Right lobe of liver (tissue), 6 donors: Measurements from ENCODE around the gene TMEFF2. TPM values are rescaled to one million over a fixed set of nuclear protein-coding genes. Genes with fewer than 3 reads are reported as not detected.

Experiments
- ATAC-seq, 4 donors: fragments of 200-7000 bp; cut with Tn5 transposase; one replicate each; pipeline ENCODE4 v1.9.1; 2020; ENCODE audit warnings: mild to moderate bottlenecking in 4 of 4, moderate library complexity in 4 of 4
- DNase-seq, 3 donors: peaks; one replicate each; pipeline ENCODE4 v3.0.0-alpha.2; 2020
- H3K27ac ChIP-seq, 3 donors: fragments of 200-600 bp; one replicate each; pipeline ENCODE4 v1.8.0; 2022
- H3K27me3 ChIP-seq, 2 donors: fragments of 200-600 bp; one replicate each; pipeline ENCODE4 v1.8.0; 2022
- H3K36me3 ChIP-seq, 4 donors: fragments of 200-600 bp; sonication (generic) in 1 of 4; one replicate each; pipeline versions ENCODE4 v1.5.1 to v1.8.0; 2017 to 2022; ENCODE audit warnings: control low read depth in 1 of 4
- H3K4me1 ChIP-seq, 4 donors: fragments of 200-600 bp; sonication (generic) in 1 of 4; one replicate each; pipeline versions ENCODE4 v1.5.1 to v1.8.0; 2017 to 2022; ENCODE audit warnings: control low read depth in 1 of 4
- H3K4me3 ChIP-seq, 3 donors: fragments of 200-600 bp; one replicate each; pipeline ENCODE4 v1.8.0; 2022
- H3K9me3 ChIP-seq, 4 donors: fragments of 200-600 bp; sonication (generic) in 1 of 4; one replicate each; pipeline versions ENCODE4 v1.5.1 to v1.8.0; 2017 to 2022; ENCODE audit warnings: control low read depth in 1 of 4
- CTCF ChIP-seq, 4 donors: fragments of 200-600 bp in 3 of 4; fragments of 450-650 bp in 1 of 4; IDR thresholded peaks; one replicate each; pipeline versions ENCODE4 v1.5.1 to v1.8.0; 2016 to 2022; ENCODE audit warnings: antibody characterized with exemption in 4 of 4, mild to moderate bottlenecking in 2 of 4
- POLR2A ChIP-seq: fragments of 450-650 bp; IDR thresholded peaks from one replicate; pipeline ENCODE4 v1.6.1; 2017; ENCODE audit warnings: antibody characterized with exemption, mild to moderate bottlenecking
- WGBS: methylation state at CpG from one replicate; pipeline ENCODE4 v1.1.6; 2018; ENCODE audit warnings: low coverage, low lambda C conversion rate; ENCODE audit not compliant: insufficient coverage; ENCODE audit errors: missing lambda C conversion rate; 5-methylcytosine and 5-hydroxymethylcytosine counted together
- intact Hi-C, 2 donors: fragments of 100-400 bp; cut with DNase I; formaldehyde crosslinking; loops; one replicate each; pipeline versions ENCODE4 v1.11.2 to v1.14.1; 2022
- total RNA-seq, 6 experiments: library from RNA; depleted of rRNA in 2 of 6; stranded (reverse); fragments of >200 nt in 2 of 6; fragmentation: NEBNext Ultra II Directional in 3 of 6; extraction: Animal tissue kit (Norgen Biotek cat#: 25700) in 3 of 6; gene quantifications; one replicate each; pipeline versions ENCODE4 v1.1.0 to v1.2.4, GENCODE V29; 2016 to 2023
- donor health status: DM: no; HTN: yes; CAD: no.
- donor health status: DM: no; HTN: no; CAD: no.
- donor health status: DM: no; HTN: no; CAD: no.
- donor health status: DM: no; HTN: yes; CAD: no.
- donor health status: DM: no; HTN: yes; CAD: no.

TMEFF2 gene
- total RNA-seq, 6 experiments from 2014 or later: not detected

DNA sequence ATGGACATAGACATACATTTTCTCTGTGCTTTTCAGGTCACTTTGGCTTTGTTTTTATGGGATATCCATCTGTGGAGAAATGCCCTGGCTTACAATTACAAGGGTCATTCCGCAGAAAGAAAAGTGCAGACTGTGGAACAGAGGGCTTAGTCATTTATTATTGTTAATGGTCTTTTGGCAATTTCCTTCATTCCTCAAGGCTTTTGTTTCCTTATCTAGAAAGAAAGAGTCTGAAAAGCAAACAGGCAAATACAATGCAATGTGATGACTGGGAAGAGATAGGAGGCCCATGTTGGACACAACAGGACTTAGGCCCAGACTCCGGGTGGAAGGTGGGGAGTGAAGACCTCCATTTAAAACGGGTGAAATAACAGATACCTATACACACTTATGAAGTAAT, 218.3 kb downstream of the TMEFF2 start:
- DNase-seq (no peak), ATAC-seq (peak in 2 of 4 donors; percentile 43 to 45)
- TF ChIP-seq CTCF (IDR thresholded peaks at IDR 0.05): no peak
- no peak for TF ChIP-seq POLR2A
- no peaks in the 10 kb centered on the region for H3K36me3 ChIP-seq
- H3K27ac ChIP-seq: no peak overlapping the region
- 43% methylated on average over 3 of the region's 3 CpGs for WGBS
- no peaks in the 10 kb centered on the region for H3K9me3 ChIP-seq
- H3K4me3 ChIP-seq: no peak overlapping the region
- intact Hi-C loops: no loop called here
- no peaks in the 10 kb centered on the region for H3K27me3 ChIP-seq
- no peaks in the 10 kb centered on the region for H3K4me1 ChIP-seq

DNA sequence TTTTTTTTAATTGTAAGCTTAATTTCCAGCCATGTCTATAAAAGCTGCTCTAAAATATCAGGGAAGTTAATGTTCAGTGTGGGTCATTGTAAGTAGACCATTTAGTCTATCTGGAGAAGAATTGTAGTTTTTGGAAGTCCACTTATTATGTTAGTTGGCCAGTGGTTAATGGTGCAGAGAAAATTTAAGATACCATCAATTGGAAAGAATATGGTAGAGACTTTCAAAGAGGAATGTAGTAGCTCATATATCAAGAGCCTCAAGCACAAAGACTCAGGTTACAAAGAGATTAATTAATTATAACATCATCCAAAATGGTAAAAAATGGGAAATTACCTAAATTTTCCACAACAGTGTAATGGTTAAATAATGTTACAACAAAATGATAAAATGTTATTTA, 220.1 kb downstream of the TMEFF2 start:
- no peaks in the 10 kb centered on the region for H3K9me3 ChIP-seq
- no peaks in the 10 kb centered on the region for H3K4me1 ChIP-seq
- H3K27me3 ChIP-seq: no peaks in the 10 kb centered on the region
- no peak for DNase-seq
- no peak overlapping the region for H3K27ac ChIP-seq
- intact Hi-C loops: no loop called here
- TF ChIP-seq POLR2A (no peak), CTCF (IDR thresholded peaks at IDR 0.05) (no peak)
- ATAC-seq: no peak
- no peak overlapping the region for H3K4me3 ChIP-seq
- H3K36me3 ChIP-seq: no peaks in the 10 kb centered on the region

GRCh38 chr2:191970867-191971266, 223.9 kb downstream of the TMEFF2 start:
- TF ChIP-seq CTCF (IDR thresholded peaks at IDR 0.05) (no peak), POLR2A (no peak)
- no peaks in the 10 kb centered on the region for H3K36me3 ChIP-seq
- 70% methylated on average over 2 of the region's 2 CpGs for WGBS
- H3K4me3 ChIP-seq: no peak overlapping the region
- ATAC-seq: no peak
- no peaks in the 10 kb centered on the region for H3K9me3 ChIP-seq
- H3K4me1 ChIP-seq: no peaks in the 10 kb centered on the region
- no peak for DNase-seq
- no peak overlapping the region for H3K27ac ChIP-seq
- intact Hi-C loops: no loop called here
- no peaks in the 10 kb centered on the region for H3K27me3 ChIP-seq

DNA sequence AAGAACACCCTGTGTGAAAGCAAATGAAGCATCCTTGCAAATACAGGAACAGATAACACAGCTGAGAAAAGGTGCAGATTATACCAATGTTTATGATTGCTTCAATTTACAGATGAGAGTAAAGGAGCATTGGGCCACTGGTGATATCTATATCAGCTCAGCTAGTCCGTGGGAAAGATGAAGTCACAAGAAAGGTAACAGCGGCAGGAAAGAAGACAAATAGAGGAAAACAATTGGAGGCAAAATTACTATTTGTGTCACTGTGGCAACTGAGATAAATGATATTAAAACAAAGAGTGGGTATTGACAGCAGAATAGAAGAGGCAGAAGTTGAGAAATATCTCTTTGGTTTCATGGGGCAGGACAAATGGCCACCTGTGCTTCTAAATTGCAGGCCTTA, 226.6 kb downstream of the TMEFF2 start:
- Histone ChIP-seq H3K9me3 (no peaks in the 10 kb centered on the region), H3K4me1 (no peaks in the 10 kb centered on the region), H3K36me3 (no peaks in the 10 kb centered on the region), H3K27ac (no peak overlapping the region), H3K4me3 (no peak overlapping the region), H3K27me3 (no peaks in the 10 kb centered on the region)
- ATAC-seq: no peak
- no peak for DNase-seq
- TF ChIP-seq CTCF (IDR thresholded peaks at IDR 0.05) (no peak), POLR2A (no peak)
- intact Hi-C loops: no loop called here
- 76% methylated on average over 2 of the region's 2 CpGs for WGBS

DNA sequence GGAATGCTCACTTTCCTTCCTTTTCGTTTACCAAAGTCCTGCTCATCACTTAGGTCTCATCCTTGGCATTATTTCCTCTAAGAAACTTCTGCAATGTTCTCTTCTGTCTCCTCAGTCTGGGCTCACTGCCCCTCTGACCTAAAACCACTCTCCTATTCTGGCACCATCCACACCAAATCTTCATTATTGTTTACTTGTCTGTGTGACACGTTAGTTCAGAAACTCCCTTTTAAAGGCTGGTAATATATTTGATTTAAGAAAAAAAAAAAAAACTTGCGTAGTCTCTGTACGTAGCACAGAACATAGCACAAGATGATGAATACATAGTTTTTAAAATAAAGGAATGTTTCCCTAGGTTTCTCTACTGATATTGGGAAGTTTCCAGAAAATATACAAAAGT, 229.0 kb downstream of the TMEFF2 start:
- Histone ChIP-seq H3K27ac (no peak overlapping the region), H3K36me3 (no peaks in the 10 kb centered on the region), H3K9me3 (no peaks in the 10 kb centered on the region), H3K4me3 (no peak overlapping the region), H3K4me1 (no peaks in the 10 kb centered on the region), H3K27me3 (no peaks in the 10 kb centered on the region)
- intact Hi-C loops: no loop called here
- no peak for TF ChIP-seq CTCF (IDR thresholded peaks at IDR 0.05)
- TF ChIP-seq POLR2A: no peak
- DNase-seq: no peak
- ATAC-seq: no peak
- WGBS: 64% methylated on average over 4 of the region's 4 CpGs
